GM12891 (cell line): ENCODE results near the gene SREBF2.
A peak's percentile ranks its signal among the peaks of the same experiment; 100 is the strongest.

Experiments
- DNase-seq: peaks from one replicate; pipeline ENCODE4 v3.0.0; 2011; ENCODE audit warnings: low spot score; ENCODE audit not compliant: insufficient read length
- FAIRE-seq: peaks from 2 replicates; lab custom pipeline; 2011; peaks lifted over from hg19 to GRCh38; lab: Jason Lieb, UNC
- PAX5 ChIP-seq: IDR thresholded peaks from 2 replicates; pipeline ENCODE4 v1.6.1; 2011; ENCODE audit warnings: low read length, moderate library complexity, mild to moderate bottlenecking; ENCODE audit not compliant: insufficient read depth, severe bottlenecking
- POLR2A ChIP-seq: IDR thresholded peaks from 2 replicates; pipeline ENCODE4 v1.6.1; 2011; ENCODE audit warnings: low read depth, low read length, control low read depth
- POLR2AphosphoS5 ChIP-seq: IDR thresholded peaks from 2 replicates; pipeline ENCODE4 v1.6.1; 2011; ENCODE audit warnings: low read depth, low read length, control low read depth
- POU2F2 ChIP-seq: IDR thresholded peaks from 2 replicates; pipeline ENCODE4 v1.6.1; 2011; ENCODE audit warnings: low read depth, mild to moderate bottlenecking, control low read depth, low read length, moderate library complexity
- SPI1 ChIP-seq: IDR thresholded peaks from 2 replicates; pipeline ENCODE4 v1.6.1; 2011; ENCODE audit warnings: low read depth, low read length, control low read depth
- TAF1 ChIP-seq: IDR thresholded peaks from 2 replicates; pipeline ENCODE4 v1.6.1; 2011; ENCODE audit warnings: low read depth, low read length, control low read depth

The SREBF2 gene

GRCh38 chr22:41905411-41906202 is 72.7 kb downstream of the SREBF2 start:
- no peak for TF ChIP-seq PAX5
- TF ChIP-seq POLR2AphosphoS5 = no peak; the same call in 1 of the 2 replicates
- no peak for TF ChIP-seq POU2F2
- no peak for TF ChIP-seq TAF1
- no peak for TF ChIP-seq POLR2A
- no peak for TF ChIP-seq SPI1
- DNase-seq = no peak
- FAIRE-seq = no peak

GRCh38 chr22:41906822-41907221 is 73.9 kb downstream of the SREBF2 start:
- DNase-seq (no peak), FAIRE-seq (no peak)
- TF ChIP-seq TAF1 = no peak
- no peak for TF ChIP-seq PAX5
- no peak for TF ChIP-seq POU2F2
- TF ChIP-seq POLR2AphosphoS5 = no peak
- no peak for TF ChIP-seq SPI1
- TF ChIP-seq POLR2A = no peak

GRCh38 chr22:41907436-41908401 is 74.8 kb downstream of the SREBF2 start:
- peak; percentile 65 for FAIRE-seq
- TF ChIP-seq POLR2AphosphoS5 (peak; percentile 76), PAX5 (no peak), POU2F2 (0 out of 2 replicates have a peak, but pooled peaks have one; percentile 41)
- no peak for DNase-seq

- DNase-seq = no peak
- TF ChIP-seq POLR2A (no peak), SPI1 (no peak), POU2F2 (no peak), POLR2AphosphoS5 (no peak; the same call in 1 of the 2 replicates), PAX5 (no peak), TAF1 (no peak)
- FAIRE-seq = peak; percentile 77
These were observed 75.8 kb downstream of the SREBF2 start for GRCh38 chr22:41908411-41909309.

- no peak for DNase-seq
- peak; percentile 20 for FAIRE-seq
- TF ChIP-seq POLR2A (no peak), POLR2AphosphoS5 (no peak)
These were observed 76.6 kb downstream of the SREBF2 start for GRCh38 chr22:41909310-41910049.

GRCh38 chr22:41910050-41911000 is 77.4 kb downstream of the SREBF2 start:
- TF ChIP-seq PAX5 (no peak), TAF1 (no peak), POU2F2 (no peak), POLR2A (no peak), POLR2AphosphoS5 (no peak), SPI1 (no peak)
- DNase-seq (no peak), FAIRE-seq (peak; percentile 71)

GRCh38 chr22:41911001-41911611 is 78.2 kb downstream of the SREBF2 start:
- no peak for DNase-seq
- FAIRE-seq = no peak
- no peak for TF ChIP-seq SPI1
- no peak for TF ChIP-seq POLR2AphosphoS5
- TF ChIP-seq POU2F2 = no peak
- no peak for TF ChIP-seq TAF1
- TF ChIP-seq PAX5 = no peak
- TF ChIP-seq POLR2A = no peak
